ENCODE results near the gene GPR158.
"Not testable (repeated sequence)": the region's sequence is repeated elsewhere in the genome, so short reads cannot be mapped to it uniquely, and the experiment has no call there.

GPR158 gene, protein sequence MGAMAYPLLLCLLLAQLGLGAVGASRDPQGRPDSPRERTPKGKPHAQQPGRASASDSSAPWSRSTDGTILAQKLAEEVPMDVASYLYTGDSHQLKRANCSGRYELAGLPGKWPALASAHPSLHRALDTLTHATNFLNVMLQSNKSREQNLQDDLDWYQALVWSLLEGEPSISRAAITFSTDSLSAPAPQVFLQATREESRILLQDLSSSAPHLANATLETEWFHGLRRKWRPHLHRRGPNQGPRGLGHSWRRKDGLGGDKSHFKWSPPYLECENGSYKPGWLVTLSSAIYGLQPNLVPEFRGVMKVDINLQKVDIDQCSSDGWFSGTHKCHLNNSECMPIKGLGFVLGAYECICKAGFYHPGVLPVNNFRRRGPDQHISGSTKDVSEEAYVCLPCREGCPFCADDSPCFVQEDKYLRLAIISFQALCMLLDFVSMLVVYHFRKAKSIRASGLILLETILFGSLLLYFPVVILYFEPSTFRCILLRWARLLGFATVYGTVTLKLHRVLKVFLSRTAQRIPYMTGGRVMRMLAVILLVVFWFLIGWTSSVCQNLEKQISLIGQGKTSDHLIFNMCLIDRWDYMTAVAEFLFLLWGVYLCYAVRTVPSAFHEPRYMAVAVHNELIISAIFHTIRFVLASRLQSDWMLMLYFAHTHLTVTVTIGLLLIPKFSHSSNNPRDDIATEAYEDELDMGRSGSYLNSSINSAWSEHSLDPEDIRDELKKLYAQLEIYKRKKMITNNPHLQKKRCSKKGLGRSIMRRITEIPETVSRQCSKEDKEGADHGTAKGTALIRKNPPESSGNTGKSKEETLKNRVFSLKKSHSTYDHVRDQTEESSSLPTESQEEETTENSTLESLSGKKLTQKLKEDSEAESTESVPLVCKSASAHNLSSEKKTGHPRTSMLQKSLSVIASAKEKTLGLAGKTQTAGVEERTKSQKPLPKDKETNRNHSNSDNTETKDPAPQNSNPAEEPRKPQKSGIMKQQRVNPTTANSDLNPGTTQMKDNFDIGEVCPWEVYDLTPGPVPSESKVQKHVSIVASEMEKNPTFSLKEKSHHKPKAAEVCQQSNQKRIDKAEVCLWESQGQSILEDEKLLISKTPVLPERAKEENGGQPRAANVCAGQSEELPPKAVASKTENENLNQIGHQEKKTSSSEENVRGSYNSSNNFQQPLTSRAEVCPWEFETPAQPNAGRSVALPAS (N-terminal part only)

DNA sequence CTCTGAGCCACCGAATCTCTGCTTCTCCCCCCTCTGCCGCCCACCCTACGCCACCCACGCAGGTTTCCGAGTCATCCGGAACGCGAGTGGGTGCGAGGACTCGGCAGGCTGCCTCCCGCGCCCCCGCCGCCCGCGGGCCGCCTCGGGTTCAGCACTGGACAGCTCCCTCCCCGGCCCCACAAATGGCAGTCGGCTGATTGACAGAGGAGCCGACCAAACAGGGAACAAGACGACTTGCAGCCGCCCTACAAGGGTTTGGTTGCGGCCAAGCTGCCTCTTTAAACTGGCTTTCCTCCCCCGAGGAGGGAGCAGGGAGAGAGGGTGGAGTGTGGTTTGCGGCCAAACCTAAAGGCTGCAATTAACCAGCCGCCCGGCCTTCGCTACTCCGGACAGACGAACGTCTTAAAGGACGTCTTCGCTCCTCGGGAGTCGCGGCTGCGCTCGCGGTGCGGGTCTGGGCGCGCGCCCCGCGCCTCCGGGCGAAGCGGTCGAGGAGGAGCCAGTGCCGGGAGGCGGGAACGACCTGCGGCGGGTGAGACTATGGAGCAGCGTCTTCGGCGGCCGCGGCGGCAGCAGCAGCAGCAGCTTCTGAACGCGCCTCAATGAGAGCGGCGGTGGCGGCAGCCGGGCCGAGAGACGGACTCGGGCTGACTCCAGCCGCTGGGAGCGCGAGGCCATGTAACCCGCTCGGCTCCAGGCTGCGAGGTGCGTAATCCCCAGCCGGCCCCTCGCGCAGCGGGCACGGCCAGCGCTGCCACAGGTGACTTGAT lies at the start of gene GPR158:
TSS of gene GPR158 (plus strand) at position 541 of the 770 bp plus-strand sequence. CDS start 420 bp downstream, outside the sequence.
- DNase-seq (ENCODE audit: low spot score), result peak; percentile 44

DNA sequence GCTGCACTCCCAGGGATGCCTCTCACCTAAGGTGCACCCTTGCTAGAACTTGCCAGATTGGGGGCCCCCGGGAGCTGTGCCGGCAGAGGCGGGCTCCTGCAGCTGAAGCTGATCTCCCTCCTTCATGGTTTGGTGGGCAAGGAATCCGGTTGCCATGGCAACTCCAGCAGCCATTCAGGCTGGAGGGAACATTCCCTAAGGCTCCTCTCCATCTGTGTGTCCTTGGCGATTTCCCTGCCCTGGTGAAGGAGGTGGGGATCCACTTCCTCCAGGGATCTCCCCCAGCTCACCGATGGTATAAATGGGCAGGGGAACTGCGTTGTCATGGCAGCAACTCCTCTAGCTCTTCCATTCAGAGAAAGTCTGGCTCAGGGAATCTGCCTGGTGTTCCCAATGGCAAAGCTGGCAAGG lies 49.6 kb upstream of the GPR158 start:
- no peak for DNase-seq (ENCODE audit: low spot score)

DNA sequence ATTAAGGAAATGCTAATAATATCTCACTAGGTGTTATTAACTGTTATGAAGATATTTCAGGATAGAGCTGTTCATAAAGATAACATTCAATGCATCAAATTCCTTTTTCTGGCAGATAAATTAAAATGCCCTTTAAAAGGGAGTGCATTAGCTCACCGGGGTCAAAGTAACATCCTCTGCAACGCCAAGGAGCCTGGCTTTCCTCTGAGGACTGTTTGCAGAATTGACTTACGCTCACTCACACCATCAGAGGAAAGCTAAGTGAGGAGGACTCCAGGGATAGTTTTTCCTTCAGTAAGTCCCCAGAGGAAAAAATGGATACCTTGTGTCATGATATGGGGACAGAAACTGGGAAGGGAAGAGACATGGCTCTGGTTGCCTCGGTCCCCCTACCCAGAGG lies 45.2 kb upstream of the GPR158 start:
- DNase-seq (ENCODE audit: low spot score), result no peak

DNA sequence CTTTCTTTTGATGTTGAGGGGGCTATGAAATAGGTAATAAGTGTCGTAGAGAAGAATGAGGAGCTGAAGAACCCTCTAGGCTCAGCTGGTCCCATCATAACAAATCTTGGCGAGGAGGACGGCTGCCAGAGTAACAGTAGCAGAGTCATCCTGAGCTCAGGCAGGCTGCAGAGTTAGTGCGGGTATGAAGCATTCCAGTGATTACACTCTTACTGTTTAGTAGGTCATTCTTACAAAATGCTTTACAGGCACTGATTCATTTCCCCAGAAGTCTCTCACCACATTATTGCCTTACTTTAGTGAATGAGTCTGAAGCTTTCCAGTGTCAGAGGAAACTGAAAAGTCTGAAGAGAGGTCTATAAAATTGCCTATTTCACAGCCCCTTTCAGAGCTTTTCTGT lies 43.9 kb upstream of the GPR158 start:
- no peak for DNase-seq (ENCODE audit: low spot score)

DNA sequence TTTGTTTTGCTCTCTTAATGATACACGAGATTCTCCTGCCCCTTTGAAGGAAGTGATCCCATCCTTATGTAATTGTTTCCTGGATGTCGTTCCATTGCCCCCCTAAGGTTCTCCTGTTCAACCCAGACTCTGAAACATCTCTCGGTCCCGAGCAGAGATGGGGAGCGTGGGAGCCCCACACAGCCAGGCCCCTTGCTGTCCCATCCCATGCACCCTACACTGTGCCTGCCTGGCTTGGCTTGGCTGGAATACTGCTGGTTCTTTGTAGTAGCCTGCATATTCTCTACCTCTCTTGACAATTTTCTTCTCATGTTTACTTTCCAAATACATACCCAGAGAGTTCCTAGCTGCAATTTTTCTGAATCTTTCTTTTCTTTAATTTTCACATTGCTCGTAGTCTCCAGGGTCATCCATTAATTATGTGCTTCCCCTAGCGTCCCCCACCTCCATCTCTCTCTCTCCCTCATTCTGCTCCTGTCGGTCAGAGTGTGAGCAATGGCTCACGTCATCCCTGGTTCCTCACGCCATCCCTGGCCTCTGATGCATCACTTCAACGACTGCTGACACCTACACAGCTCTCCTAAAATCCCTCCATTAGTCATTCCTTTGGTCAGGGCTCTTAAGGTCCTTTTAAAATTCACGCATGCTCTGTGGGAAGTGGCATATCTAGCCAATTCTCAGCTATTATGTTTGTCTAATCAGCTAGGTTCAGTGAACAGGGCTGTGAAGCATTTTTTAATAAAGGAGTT lies 32.5 kb upstream of the GPR158 start:
- DNase-seq (ENCODE audit: low spot score), result no peak

DNA sequence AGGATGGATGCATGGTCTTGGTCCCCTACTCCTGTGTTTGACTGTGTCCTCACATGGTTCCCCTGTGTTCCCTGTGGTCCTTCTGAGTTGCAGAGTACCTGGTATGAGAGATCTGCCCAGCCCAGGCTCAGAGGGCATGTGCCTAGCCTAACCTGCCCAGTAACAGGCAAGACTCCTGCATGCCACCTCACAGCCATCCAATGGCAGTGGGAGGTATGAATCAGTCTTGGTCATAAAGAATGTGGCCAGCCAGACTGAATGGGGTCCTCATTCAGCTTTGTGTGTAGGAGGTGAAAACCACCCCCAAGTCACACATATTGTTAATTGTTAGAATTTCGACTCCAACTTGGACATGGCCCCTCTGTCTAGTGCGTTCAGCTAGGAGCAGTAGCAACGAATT lies 17.2 kb upstream of the GPR158 start:
- no peak for DNase-seq (ENCODE audit: low spot score)

DNA sequence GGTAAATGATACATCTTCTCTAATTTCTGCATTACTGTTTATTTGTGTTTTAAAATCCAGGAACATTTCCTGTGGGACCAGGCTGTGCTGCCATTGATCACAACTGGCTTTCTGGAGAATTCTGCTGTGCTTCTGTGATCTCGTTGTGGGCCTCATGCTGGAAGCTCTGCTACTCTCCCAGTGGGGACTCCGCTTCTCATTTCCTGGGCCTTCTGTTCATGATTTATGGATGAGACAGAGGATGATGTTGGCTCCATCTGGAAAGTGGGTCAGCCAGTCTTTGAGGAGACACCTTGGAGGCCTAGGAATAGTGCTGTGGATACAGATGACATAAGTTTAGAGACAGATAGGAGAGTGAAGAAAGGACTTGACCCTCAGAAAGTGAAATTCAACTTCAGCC lies 15.2 kb upstream of the GPR158 start:
- no peak for DNase-seq (ENCODE audit: low spot score)

DNA sequence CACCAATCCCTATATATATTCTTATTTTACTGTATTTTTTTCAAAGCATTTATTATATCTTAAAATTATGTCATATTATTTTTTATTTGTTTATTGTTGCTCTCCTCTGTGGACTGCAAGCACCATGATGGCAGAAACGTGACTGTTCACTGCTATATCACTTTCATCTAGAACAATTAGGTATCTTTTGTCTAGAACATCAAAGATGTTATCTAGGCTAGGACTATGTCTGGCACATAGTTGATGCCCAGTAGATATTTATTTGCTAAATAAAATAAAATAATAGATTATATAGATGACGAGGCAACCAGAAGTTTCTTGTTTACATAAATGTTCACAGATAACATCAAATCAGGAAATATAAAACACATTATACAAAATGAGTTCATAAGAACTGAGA lies 12.4 kb upstream of the GPR158 start:
- no peak for DNase-seq (ENCODE audit: low spot score)

DNA sequence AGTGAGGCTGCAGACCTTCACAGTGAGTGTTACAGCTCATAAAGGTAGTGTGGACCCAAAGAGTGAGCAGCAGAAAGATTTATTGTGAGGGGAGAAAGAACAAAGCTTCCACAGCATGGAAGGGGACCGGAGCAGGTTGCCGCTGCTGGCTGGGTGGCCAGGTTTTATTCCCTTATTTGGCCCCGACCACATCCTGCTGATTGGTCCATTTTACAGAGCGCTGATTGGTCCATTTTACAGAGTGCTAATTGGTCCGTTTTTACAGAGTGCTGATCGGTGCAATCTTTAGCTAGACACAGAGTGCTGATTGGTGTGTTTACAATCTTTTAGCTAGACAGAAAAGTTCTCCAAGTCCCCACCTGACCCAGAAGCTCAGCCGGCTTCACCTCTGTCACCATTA lies 11.3 kb upstream of the GPR158 start:
- DNase-seq (ENCODE audit: low spot score), result not testable (repeated sequence)

DNA sequence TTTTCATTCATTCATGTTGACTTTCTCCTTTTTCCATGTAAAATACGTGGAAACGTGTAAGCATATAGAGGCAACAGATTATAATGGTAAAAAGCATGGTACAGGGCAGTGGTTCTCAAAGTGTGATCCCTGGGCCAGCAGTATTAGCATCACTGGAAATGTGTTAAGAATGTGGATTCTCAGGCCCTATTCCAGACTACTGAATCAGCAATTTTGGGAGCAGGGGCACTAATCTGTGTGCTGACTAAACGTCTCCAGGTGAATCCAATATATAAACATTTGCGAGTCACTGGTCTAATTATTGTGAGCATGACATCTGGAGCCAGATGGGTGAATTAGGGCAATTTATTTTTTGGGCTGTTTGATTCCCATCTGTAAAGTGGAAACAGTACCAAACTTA lies 5.1 kb upstream of the GPR158 start:
- no peak for DNase-seq (ENCODE audit: low spot score)

DNA sequence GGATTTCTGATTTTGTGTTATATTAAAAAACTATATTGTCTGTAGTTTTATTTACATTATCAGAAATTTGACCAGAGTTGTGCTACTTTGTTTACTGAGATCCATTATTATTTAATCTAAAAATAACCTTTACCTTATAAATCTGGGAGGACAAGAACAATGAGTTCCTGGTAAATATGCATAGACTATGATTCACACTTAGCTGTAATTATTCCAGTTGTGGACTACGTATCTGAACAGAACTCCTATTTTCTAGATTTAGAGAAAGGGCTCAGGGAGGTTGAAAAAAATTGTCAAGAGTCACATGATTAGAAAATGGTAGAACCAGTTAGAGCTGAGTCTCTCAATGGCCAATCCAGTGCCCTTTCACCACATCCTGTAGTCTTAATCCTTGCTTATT lies 4.2 kb upstream of the GPR158 start:
- DNase-seq (ENCODE audit: low spot score), result no peak

DNA sequence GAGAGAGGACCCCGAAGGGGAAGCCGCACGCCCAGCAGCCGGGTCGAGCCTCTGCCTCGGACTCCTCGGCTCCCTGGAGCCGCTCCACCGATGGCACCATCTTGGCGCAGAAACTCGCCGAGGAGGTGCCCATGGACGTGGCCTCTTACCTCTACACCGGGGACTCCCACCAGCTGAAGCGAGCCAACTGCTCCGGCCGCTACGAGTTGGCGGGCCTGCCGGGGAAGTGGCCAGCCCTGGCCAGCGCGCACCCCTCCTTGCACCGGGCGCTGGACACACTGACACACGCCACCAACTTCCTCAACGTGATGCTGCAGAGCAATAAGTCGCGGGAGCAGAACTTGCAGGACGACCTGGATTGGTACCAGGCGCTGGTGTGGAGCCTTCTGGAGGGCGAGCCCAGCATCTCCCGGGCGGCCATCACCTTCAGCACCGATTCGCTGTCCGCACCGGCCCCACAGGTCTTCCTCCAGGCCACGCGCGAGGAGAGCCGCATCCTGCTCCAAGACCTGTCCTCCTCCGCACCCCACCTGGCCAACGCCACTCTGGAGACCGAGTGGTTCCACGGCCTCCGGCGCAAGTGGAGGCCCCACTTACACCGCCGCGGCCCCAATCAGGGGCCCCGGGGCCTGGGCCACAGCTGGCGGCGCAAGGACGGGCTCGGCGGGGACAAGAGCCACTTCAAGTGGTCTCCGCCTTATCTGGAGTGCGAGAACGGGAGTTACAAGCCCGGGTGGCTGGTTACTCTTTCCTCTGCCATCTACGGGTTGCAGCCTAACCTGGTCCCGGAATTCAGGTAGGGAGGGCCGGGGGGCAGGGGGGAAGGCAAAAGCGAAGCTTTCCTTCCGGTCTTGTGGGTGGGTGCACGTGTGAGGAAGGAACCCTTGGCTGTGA lies 973 bp downstream of the GPR158 start:
- no peak for DNase-seq (ENCODE audit: low spot score)

DNA sequence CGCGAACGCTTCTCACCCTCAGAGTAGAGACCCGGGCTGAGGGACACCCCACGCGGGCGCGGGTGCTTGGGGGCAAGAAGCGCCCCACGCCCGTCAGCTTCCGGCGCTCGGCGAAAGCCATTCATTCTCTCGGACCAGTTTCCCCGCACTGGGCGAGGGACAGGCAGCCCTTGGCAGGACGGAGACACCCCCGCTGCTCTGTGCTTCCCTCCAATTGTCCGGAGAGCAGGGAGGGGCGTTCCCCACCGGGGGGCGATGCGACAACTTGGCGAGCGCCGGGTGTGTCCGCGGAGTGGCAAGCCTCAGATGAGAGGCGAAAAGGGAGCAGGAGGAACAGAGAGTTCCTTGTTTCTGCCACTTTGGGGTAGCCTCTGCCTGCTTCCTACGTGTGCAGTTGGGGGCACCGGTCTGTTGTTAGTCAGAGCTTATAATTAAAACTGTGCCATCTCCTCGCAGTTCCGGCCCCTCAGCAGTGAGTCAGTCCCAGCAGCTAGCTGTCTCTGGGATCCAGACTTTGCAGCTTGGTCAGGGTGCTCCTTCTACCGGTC lies 1.7 kb downstream of the GPR158 start:
- no peak for DNase-seq (ENCODE audit: low spot score)

DNA sequence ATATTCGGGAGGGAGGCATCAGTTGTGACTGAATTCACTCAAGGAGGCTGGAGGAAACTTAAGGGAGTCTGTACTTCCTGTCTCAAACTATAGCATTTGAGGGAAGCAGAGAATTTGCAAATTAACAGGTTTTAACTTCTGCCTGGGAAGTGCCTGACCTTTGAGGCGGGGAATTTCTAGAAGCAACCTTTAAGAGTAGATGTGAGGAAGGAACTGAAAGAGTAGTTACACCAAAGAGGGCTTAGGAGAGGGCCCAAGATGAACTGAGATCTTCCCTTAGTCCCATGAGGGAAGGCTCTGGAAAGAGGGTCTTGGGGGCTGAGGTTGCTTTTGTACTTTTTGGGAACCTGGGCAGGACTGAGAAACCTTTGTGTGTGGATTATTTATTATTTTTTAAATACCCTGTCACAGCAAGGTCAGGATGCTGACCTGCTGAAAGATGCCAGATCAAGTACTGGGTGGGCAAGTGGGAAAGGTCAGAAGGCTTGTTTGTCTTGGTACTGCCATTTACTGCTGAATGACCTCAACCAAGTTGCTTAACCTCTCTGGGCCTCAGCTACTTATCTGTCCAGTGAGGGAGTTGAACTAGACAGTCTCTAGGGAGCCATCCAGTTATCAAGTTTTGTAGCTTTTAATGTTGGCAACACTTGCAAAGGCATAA lies 2.4 kb downstream of the GPR158 start:
- DNase-seq (ENCODE audit: low spot score), result no peak

DNA sequence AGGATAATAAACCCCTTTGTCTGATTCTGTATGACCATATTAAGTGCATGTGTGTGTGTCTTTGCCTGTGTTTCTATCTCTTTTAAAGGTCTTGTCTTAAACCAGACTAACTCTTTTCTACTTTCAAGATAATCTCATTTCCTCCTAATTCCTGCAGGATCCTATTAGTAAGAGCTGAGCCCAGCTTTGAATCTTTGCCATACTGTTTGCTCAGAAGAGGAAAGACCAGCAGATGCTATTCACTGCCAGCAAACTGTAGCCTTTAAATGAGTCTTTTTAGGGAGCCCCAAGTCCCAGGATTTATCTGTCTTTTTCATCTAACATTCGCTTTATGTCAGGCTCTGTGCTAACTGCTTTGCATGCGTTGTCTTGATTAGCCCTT lies 2.9 kb downstream of the GPR158 start:
- DNase-seq (ENCODE audit: low spot score), result no peak

DNA sequence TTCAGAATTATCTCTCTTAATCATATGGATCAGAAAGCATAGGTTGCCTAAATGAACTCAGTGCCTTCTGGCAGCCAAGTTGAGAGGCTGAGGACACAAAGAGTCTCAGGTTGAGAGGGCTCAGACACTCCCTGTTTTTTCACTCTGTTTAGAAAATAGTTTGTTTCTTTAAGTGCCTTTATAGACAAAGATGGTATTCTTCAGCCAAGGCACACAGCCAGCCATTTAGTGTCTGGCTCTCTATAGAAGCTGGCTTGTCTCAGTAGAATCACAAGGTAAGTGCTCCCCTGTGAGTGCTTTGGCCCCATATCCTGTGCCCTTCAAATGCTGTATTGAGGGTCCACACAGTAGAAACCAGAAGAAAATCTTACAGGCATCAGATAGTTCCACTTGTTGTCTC lies 3.6 kb downstream of the GPR158 start:
- no peak for DNase-seq (ENCODE audit: low spot score)

DNA sequence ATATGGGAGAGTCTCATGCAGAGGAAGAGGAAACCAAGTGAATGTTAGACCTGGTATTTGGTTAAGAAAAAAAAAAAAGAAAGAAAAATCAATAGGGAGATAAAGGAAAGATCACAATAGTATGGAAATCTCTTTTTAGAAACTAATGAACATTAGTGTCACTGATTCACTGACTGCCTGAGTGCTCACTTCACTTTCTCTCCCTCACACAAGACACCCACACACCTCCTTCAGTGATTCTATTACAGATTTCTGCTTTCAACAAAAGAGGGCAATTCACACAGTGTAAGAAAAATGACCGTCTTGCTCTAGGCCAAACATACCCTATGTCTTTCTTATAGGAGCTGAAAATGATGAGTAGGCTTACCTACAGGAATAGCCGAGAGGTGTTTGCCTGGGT lies 6.0 kb downstream of the GPR158 start:
- no peak for DNase-seq (ENCODE audit: low spot score)

DNA sequence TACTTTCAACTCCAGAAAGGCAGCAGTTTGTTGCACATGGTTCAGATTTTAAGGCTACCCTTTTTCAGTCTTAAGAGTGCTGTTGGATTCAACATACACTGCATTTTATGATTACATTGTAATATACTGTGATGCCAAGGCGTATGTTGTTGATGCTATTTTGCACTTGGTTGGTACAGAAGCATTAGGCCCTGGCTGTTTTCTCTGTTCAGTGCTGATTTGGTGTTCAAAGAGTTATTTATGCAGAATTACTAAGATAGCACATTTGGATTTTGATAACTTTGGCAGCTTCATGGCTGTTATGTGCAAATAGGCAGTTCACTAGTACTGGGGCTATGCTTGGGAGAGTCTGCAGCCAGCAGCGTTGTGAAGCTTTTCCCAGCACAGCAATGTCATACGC lies 7.8 kb downstream of the GPR158 start:
- no peak for DNase-seq (ENCODE audit: low spot score)

All from activated CD4-positive, alpha-beta T cell treated with anti-CD3 and anti-CD28 coated beads, Interleukin-2, Interleukin-4, amounts not matched to agents 100 ng/mL and 50 ng/mL, durations not matched to agents 16 hours and 8 hours (primary cell).